C4-2B (cell line): ENCODE results near the gene NBDY.
"Not testable (repeated sequence)": the region's sequence is repeated elsewhere in the genome, so short reads cannot be mapped to it uniquely, and the experiment has no call there.

Experiments
- H3K27ac ChIP-seq: fragments of 450-650 bp; 2 replicates; pipeline ENCODE4 v1.5.1; 2017
- ZFX ChIP-seq: fragments of 450-650 bp; IDR thresholded peaks from 2 replicates; pipeline ENCODE4 v1.6.1; 2017
- TF ChIP-seq, protein P1 (sequence below): fragments of 450-650 bp; conservative IDR thresholded peaks from 2 replicates; pipeline ENCODE4 v1.5.1; 2017; ENCODE audit warnings: mild to moderate bottlenecking

The NBDY gene

DNA sequence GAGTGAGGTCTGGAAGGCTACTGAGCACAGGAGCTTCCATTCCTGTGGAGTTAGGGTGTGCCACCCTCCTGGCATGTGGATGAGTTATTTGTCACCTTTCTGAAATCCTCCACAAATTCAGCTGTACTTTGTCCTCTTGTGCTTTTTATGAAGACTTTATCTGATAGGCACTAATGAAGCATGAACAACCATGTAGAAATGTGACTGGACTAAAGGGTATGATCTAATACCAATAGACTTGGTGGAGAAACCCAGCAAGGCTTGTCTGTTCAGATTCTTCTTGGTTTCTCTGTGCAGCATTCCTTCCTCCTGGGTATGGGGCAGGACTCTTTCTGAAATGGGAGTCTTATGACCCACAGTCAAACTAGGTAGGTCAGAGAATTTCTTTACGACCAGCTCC is 9.6 kb downstream of the NBDY start:
- TF ChIP-seq, protein P1, sequence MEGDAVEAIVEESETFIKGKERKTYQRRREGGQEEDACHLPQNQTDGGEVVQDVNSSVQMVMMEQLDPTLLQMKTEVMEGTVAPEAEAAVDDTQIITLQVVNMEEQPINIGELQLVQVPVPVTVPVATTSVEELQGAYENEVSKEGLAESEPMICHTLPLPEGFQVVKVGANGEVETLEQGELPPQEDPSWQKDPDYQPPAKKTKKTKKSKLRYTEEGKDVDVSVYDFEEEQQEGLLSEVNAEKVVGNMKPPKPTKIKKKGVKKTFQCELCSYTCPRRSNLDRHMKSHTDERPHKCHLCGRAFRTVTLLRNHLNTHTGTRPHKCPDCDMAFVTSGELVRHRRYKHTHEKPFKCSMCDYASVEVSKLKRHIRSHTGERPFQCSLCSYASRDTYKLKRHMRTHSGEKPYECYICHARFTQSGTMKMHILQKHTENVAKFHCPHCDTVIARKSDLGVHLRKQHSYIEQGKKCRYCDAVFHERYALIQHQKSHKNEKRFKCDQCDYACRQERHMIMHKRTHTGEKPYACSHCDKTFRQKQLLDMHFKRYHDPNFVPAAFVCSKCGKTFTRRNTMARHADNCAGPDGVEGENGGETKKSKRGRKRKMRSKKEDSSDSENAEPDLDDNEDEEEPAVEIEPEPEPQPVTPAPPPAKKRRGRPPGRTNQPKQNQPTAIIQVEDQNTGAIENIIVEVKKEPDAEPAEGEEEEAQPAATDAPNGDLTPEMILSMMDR: no peak
- no peak for TF ChIP-seq ZFX
- no peak overlapping the region for H3K27ac ChIP-seq

DNA sequence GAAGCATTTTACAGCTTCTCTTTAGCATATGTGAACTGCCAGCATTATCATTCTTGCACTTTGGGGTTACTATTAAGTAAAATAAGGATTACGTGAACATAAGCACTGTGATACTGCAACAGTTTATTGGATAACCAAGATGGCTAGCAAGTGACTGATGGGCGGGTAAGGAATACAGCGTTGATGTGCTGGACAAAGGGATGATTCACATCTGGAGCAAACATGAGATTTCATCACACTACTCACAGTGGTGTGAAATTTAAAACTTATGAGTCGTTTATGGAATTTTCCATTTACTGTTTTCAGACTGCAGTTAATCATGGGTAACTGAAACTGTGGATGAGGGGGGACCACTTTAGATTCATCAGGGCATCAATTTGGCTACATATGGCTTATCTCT is 16.0 kb downstream of the NBDY start:
- TF ChIP-seq, protein P1: no peak
- no peak for TF ChIP-seq ZFX
- H3K27ac ChIP-seq: no peak overlapping the region

GRCh38 chrX:56746996-56747395 is 18.0 kb downstream of the NBDY start:
- TF ChIP-seq, protein P1: no peak
- no peak for TF ChIP-seq ZFX
- H3K27ac ChIP-seq: no peak overlapping the region

DNA sequence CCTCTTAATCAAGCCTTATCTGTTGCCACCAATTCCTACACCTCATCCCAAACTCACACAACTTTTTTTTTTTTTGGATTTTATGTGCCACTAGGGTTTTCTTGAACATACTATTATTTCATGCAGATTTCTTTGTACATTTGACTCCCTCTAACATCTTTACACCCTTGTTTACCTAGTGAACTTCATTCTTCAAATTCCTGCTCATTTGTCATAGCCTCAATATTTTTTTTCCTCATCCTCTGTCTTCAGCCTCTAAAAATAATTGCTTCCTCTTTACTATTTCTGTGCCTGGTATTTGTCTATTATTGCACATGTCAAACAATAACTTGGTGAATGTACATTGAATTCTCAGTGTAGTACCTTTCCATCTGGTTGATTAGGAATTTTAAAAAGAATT is 22.0 kb downstream of the NBDY start:
- H3K27ac ChIP-seq: no peak overlapping the region

GRCh38 chrX:56757327-56757726 is 28.3 kb downstream of the NBDY start:
- TF ChIP-seq, protein P1: no peak
- TF ChIP-seq ZFX: no peak
- no peak overlapping the region for H3K27ac ChIP-seq

More for the DNA sequence above, 22.0 kb downstream of the NBDY start:
- TF ChIP-seq ZFX: no peak
- TF ChIP-seq, protein P1: no peak

DNA sequence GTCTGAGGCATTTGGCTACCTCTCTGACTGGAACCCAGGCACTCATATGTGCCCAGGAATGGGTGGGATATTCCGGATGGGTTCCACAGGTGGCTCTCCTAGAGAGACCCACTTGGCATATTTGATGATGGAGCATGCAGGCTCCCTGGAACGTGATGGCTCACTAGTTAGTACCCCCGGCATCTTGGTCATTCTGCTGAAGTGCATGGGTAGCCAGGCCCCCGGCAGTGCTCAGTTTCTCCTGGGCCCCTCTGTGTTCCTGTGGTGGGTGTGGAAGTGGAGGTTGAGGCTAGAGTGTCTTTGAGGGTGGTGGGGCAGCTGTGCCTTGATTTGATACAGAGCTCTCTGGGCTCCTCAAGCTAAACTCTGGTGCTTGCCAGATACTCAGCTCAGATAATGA is 29.4 kb downstream of the NBDY start:
- H3K27ac ChIP-seq: no peak overlapping the region
- no peak for TF ChIP-seq ZFX
- TF ChIP-seq, protein P1: no peak

GRCh38 chrX:56759736-56760409 is 30.8 kb downstream of the NBDY start:
- H3K27ac ChIP-seq: no peak overlapping the region
- TF ChIP-seq, protein P1: no peak
- TF ChIP-seq ZFX: no peak

DNA sequence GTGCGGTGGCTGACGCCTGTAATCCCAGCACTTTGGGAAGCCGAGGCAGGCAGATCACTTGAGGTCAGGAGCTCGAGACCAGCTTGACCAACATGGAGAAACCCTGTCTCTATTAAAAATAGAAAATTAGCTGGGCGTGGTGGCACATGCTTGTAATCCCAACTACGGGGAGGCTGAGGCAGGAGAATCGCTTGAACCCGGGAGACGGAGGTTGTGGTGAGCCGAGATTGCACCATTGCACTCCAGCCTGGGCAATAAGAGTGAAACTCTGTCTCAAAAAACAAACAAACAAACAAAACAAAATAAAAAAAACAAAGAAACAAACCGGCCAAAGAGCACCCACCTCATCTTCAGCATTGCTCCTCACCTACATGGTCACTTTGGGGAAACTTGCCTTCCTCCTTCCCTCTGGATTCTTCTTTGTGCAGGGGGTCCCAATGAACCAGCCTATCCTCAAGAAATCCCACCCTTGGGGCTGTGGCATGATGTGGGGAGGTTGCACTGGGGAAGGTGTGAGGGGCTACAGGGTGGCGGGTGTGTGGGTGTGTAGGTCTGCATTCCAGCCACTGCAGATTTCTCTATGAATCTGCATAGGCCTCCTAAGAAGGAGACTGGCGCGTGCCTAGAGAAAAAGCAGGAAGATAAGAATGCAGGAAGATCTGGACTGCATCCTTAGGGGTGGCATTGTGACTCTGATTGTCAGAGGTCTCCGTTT is 31.5 kb downstream of the NBDY start:
- not testable (repeated sequence) for H3K27ac ChIP-seq
